MM.1S (cell line): Measurements from ENCODE around the gene SORCS2.

ENCODE experiments used
- DNase-seq: peaks from one replicate; pipeline ENCODE4 v3.0.0-alpha.2; 2015
- H2AFZ ChIP-seq: fragments of 300-600 bp; sonication (generic); 2 replicates; pipeline ENCODE4 v1.6.0; 2016; ENCODE audit warnings: antibody characterized with exemption, low read length
- H3F3A ChIP-seq: fragments of 300-600 bp; sonication (generic); 2 replicates; pipeline ENCODE4 v1.6.1; 2016; ENCODE audit warnings: mild to moderate bottlenecking, antibody characterized with exemption, low read length, moderate library complexity, mixed read lengths; ENCODE audit not compliant: insufficient read depth
- H3K27ac ChIP-seq: fragments of 300-600 bp; sonication (generic); 2 replicates; pipeline ENCODE4 v1.5.1; 2016; ENCODE audit warnings: mild to moderate bottlenecking, low read length
- H3K27me3 ChIP-seq: fragments of 300-600 bp; sonication (generic); replicated peaks from 2 replicates; pipeline ENCODE4 v1.6.0; 2016; ENCODE audit warnings: low read length; ENCODE audit not compliant: insufficient read depth
- H3K36me3 ChIP-seq: fragments of 300-600 bp; sonication (generic); replicated peaks from 2 replicates; pipeline ENCODE4 v1.6.1; 2016; ENCODE audit warnings: mild to moderate bottlenecking, low read length, mixed read lengths; ENCODE audit not compliant: insufficient read depth
- H3K4me1 ChIP-seq: fragments of 300-600 bp; sonication (generic); 2 replicates; pipeline ENCODE4 v1.6.1; 2016; ENCODE audit warnings: low read length, mixed read lengths
- H3K4me2 ChIP-seq: fragments of 300-600 bp; sonication (generic); 2 replicates; pipeline ENCODE4 v1.6.0; 2016; ENCODE audit warnings: low read depth, low read length
- H3K4me3 ChIP-seq: fragments of 300-600 bp; sonication (generic); 2 replicates; pipeline ENCODE4 v1.5.1; 2016; ENCODE audit warnings: low read length, mixed read lengths
- H3K79me2 ChIP-seq: fragments of 300-600 bp; sonication (generic); 2 replicates; pipeline ENCODE4 v1.6.1; 2016; ENCODE audit warnings: mixed run types, low read length, mixed read lengths
- H3K9ac ChIP-seq: fragments of 300-600 bp; sonication (generic); 2 replicates; pipeline ENCODE4 v1.6.1; 2016; ENCODE audit warnings: low read length, mixed read lengths
- H3K9me2 ChIP-seq: fragments of 300-600 bp; sonication (generic); replicated peaks from 2 replicates; pipeline ENCODE4 v1.6.1; 2016; ENCODE audit warnings: mild to moderate bottlenecking, low read length, mixed read lengths; ENCODE audit not compliant: insufficient read depth
- H3K9me3 ChIP-seq: fragments of 300-600 bp; sonication (generic); replicated peaks from 2 replicates; pipeline ENCODE4 v1.6.1; 2016; ENCODE audit warnings: mild to moderate bottlenecking, low read length, mixed read lengths; ENCODE audit not compliant: insufficient read depth
- H4K20me1 ChIP-seq: fragments of 300-600 bp; sonication (generic); 2 replicates; pipeline ENCODE4 v1.6.1; 2016; ENCODE audit warnings: mild to moderate bottlenecking, low read length, moderate library complexity, mixed read lengths; ENCODE audit not compliant: insufficient read depth
- EZH2 ChIP-seq: fragments of 300-600 bp; sonication (generic); optimal IDR thresholded peaks from 2 replicates; pipeline ENCODE3; 2017; ENCODE audit warnings: low read depth, mild to moderate bottlenecking, antibody characterized with exemption, low read length, mixed read lengths
- EZH2phosphoT487 ChIP-seq: fragments of 300-600 bp; sonication (generic); IDR thresholded peaks from 2 replicates; pipeline ENCODE4 v1.6.1; 2018; ENCODE audit warnings: antibody characterized with exemption, low read length
- TF ChIP-seq, protein P1 (sequence below): fragments of 300-600 bp; sonication (generic); IDR thresholded peaks from 2 replicates; pipeline ENCODE4 v1.5.1; 2016; ENCODE audit warnings: antibody characterized with exemption, low read length, mixed read lengths

Gene SORCS2

DNA sequence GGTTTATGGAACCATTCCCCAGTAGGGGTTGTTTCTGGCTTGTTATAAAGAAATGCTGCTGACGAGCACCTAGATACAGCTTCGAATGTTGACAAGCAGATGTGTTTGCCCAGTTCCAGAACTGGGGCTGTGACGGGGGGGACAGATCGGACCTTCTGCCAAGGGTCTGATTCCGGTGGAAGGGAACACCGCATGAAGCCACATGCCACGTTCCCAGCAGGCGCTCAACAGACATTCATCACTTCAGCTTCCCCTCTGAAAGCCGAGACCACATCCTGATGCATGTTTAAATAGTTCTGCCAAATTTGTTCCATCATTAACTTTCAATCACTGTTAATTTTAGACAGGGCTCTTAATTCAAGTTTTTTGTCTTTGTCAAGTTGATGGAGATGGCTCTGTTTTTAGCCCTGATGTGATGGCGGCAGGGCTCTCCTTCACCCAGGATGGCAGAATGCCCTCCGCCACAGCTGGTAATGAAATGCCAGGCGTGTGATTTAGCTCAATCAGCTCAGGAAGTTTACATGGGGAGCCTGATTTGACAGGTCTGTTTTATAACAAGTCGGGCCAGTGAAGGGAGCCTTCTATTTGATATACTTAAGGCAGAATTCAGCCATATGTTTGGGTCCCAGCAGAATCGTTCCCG is 185.0 kb downstream of the SORCS2 start:
- H3K4me1 ChIP-seq = no peaks in the 10 kb centered on the region
- no peaks in the 10 kb centered on the region for H3K79me2 ChIP-seq
- H3K4me2 ChIP-seq = no peak overlapping the region
- H3K9me2 ChIP-seq = no peaks in the 10 kb centered on the region
- no peaks in the 10 kb centered on the region for H3K36me3 ChIP-seq
- peaks cover 95% of the 10 kb centered on the region for H3K27me3 ChIP-seq
- H3F3A ChIP-seq = no peaks in the 10 kb centered on the region
- no peak overlapping the region for H3K4me3 ChIP-seq
- H3K27ac ChIP-seq = no peak overlapping the region
- TF ChIP-seq EZH2 (no peak), EZH2phosphoT487 (no peak)
- TF ChIP-seq, protein P1, sequence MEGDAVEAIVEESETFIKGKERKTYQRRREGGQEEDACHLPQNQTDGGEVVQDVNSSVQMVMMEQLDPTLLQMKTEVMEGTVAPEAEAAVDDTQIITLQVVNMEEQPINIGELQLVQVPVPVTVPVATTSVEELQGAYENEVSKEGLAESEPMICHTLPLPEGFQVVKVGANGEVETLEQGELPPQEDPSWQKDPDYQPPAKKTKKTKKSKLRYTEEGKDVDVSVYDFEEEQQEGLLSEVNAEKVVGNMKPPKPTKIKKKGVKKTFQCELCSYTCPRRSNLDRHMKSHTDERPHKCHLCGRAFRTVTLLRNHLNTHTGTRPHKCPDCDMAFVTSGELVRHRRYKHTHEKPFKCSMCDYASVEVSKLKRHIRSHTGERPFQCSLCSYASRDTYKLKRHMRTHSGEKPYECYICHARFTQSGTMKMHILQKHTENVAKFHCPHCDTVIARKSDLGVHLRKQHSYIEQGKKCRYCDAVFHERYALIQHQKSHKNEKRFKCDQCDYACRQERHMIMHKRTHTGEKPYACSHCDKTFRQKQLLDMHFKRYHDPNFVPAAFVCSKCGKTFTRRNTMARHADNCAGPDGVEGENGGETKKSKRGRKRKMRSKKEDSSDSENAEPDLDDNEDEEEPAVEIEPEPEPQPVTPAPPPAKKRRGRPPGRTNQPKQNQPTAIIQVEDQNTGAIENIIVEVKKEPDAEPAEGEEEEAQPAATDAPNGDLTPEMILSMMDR = no peak
- no peaks in the 10 kb centered on the region for H4K20me1 ChIP-seq
- no peak overlapping the region for H2AFZ ChIP-seq
- no peak overlapping the region for H3K9ac ChIP-seq
- no peak for DNase-seq
- H3K9me3 ChIP-seq = no peaks in the 10 kb centered on the region

DNA sequence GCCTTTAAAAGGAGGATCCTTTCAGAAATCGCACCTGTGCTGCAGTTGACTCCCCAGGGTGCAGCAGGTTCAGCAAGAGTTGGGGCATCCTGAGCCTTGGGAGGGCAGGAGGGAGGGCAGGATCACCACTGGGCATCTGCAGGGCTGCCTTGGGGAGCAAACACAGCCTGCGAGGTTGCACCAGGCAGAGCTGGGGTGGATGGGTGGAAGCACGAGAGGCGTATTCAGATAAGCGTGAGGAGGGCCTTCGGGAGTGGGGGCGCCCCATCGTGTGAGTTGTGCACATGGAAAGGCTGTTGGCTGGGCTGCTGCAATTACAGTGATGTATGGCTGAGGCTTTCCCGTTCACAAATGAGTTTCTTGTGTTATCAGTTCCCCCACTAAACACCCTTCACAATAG is 186.8 kb downstream of the SORCS2 start:
- no peak for DNase-seq
- no peaks in the 10 kb centered on the region for H3K79me2 ChIP-seq
- TF ChIP-seq, protein P1 = no peak
- no peak for TF ChIP-seq EZH2phosphoT487
- no peaks in the 10 kb centered on the region for H4K20me1 ChIP-seq
- no peak overlapping the region for H2AFZ ChIP-seq
- no peaks in the 10 kb centered on the region for H3K36me3 ChIP-seq
- H3K4me3 ChIP-seq = no peak overlapping the region
- H3K4me1 ChIP-seq = no peaks in the 10 kb centered on the region
- H3K9me3 ChIP-seq = no peaks in the 10 kb centered on the region
- H3K27me3 ChIP-seq = peaks cover 97% of the 10 kb centered on the region
- no peaks in the 10 kb centered on the region for H3K9me2 ChIP-seq
- no peak overlapping the region for H3K9ac ChIP-seq
- no peak overlapping the region for H3K4me2 ChIP-seq
- no peak overlapping the region for H3K27ac ChIP-seq
- H3F3A ChIP-seq = no peaks in the 10 kb centered on the region

DNA sequence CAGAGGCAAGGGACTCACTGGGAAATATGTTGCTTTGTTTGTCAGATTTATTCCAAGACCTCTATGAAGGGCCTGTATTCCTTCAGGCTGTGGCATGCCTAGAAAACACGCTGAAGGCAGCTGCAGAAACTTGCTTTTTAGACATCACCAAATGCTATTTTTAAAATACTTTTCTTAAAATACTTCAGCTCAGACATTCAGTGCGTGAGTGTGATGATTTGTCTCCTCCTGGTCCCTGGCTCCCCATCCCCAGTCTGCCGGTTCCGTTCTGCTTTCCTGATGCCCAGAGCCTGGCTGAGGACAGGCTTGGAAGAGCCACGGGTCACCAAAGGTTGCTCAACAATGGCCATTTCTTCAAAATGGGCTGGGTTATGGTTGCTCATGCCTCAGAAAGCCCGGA is 187.4 kb downstream of the SORCS2 start:
- Histone ChIP-seq H3K9ac (no peak overlapping the region), H3K4me1 (no peaks in the 10 kb centered on the region), H3K4me2 (no peak overlapping the region), H3F3A (no peaks in the 10 kb centered on the region), H3K27me3 (peaks cover 97% of the 10 kb centered on the region), H3K79me2 (no peaks in the 10 kb centered on the region), H3K4me3 (no peak overlapping the region), H3K9me2 (no peaks in the 10 kb centered on the region), H4K20me1 (no peaks in the 10 kb centered on the region), H3K36me3 (no peaks in the 10 kb centered on the region), H3K9me3 (no peaks in the 10 kb centered on the region), H2AFZ (no peak overlapping the region), H3K27ac (no peak overlapping the region)
- TF ChIP-seq EZH2 (no peak), EZH2phosphoT487 (no peak)
- TF ChIP-seq, protein P1 = no peak
- no peak for DNase-seq
